Eye (tissue), 1 donor: ENCODE measurements around the gene LGALS12.
"Not testable (repeated sequence)": the region's sequence is repeated elsewhere in the genome, so short reads cannot be mapped to it uniquely, and the experiment has no call there.

Experiments used
- DNase-seq: peaks from one replicate; pipeline ENCODE4 v3.0.0-alpha.2; 2015

The LGALS12 gene

DNA sequence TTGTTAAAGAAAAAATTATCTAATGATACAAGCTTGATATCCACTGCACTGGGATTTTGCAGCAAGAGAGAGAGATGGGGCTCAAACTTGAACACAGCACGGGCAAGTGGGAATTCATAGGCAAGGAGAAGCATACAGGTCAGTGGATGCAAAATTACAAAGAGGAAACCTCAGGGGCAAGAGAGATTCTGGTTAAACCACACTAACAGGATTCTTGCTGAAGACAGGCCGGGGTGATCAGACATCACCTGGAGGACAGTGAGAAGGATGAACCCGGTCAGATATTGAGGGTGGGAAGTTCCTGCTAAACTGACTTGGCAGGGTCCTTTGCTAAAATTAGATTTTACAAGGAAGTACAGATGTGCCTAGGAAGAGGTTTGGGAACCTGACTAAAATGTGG lies 28.2 kb downstream of the LGALS12 start:
- no peak for DNase-seq

DNA sequence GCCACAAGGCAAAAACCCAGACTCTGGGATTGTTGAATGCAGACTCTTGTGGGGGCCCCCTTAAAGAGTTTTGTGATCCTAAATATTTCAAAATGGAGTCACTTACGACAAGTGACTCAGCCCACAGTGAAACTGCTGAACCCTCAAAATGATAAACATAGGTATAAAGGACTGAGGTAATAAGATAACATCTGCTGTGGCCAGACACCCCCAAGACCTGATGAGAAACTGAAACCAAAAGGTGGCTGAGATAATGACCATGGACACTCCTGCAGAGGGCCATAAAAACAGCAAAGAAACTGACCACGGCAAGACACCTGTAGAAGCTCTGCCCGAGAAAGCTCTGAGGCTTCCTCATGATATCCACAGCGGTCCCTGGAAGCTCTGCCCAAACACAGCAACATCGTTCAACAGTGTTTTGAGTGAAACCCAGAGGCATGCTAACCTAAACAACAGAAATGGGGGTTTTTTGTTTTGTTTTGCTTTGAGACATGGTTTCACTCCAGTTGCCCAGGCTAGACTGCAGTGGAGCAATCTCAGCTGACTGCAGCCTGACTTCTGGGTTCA lies 29.1 kb downstream of the LGALS12 start:
- no peak for DNase-seq

DNA sequence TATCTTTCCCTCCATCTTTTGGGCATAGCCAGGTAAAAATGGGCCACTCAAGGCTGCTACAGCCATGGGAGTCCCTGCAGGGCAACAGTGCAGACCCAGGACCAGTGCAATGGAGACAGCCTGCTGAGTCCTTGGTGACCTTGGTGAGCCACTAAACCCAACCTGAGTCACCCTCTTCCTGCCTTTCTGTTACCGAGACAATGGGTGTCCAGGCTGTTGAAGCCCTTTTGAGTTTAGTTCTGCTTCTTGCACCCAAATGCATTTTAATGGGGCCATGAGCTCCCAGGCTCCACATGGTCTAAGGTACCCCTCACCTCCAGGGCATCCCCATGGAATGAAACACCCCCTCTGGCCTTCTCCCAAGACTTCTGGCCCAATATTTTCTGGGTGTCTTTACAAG lies 29.9 kb downstream of the LGALS12 start:
- DNase-seq = no peak

DNA sequence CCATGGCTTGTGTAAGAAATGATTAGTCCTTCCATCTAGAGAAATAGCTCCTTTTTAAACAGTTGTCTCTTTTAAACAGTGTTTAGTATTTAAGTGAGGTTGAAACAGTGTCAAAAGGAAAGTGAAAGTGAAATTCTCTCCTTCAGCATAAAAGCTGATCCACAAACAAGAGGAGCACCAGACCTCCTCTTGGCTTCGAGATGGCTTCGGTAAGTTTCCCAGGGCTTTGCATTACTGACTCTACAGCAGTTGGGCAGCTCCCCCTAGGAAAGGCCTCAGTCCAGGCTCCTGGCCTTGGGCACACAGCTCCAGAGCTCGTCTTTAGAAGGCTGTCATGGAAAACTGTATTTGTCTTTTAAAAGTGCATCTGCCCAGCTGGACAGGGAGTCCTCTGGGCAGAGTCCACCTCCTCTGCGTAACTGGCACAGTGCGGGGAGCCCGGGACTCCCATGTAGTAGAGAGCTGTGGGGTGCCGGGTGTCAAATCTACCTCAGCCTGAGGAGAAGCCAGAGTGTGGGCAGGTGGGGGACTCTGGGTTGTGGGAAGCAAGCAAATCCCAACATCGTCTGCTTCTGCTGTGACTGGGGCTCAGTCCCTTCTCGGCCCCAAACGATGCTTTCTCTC lies 30.9 kb downstream of the LGALS12 start, which contains the start of gene PLAAT4:
Gene PLAAT4 (plus strand): TSS at position 140 of the 624 bp plus-strand sequence. CDS start 61 bp downstream, at position 201.
- DNase-seq = peak; percentile 37

GRCh38 chr11:63537293-63538101 lies 31.6 kb downstream of the LGALS12 start:
- peak; percentile 63 for DNase-seq

DNA sequence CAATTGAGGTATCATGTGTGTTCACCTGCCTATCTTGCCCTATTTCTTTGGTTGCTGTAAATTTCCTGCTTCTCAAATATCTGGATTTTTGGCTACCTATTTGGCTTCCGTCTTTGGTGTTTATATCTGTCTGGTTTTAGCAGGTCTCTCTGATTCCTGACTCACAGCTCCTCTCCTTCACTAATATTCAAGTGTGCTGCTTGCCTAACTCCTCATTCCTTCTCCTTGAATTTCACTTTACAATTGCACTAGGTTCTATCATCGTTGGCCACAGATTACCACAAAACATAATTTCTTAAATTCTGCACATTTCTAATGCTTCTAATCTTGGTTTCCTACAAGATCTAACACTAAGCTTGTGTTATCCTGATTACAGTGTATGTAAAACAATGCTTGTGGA lies 36.6 kb downstream of the LGALS12 start:
- not testable (repeated sequence) for DNase-seq

- DNase-seq = no peak
These were observed 37.8 kb downstream of the LGALS12 start for GRCh38 chr11:63543711-63544110.

- no peak for DNase-seq
These were observed 41.2 kb downstream of the LGALS12 start for GRCh38 chr11:63547061-63547460.

DNA sequence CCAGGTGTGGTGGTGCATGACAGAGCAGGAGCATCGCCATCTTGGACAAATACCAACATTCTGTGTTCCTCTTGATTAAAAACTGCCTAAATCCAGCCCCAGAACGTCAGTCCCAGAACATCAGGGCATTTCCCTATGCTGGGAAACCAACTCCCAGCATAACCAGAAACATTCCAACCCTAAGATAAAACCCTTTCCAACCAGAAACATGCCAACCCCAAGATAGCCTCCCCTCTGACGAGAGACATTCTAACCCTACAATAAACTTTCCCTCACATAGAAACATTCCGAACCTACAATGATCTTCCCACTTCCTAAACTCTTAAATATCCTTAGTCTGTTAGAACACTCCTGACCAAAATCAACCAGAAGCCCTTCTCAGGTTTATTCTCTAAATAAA lies 42.3 kb downstream of the LGALS12 start:
- DNase-seq = no peak

GRCh38 chr11:63549411-63549810 lies 43.5 kb downstream of the LGALS12 start:
- no peak for DNase-seq

DNA sequence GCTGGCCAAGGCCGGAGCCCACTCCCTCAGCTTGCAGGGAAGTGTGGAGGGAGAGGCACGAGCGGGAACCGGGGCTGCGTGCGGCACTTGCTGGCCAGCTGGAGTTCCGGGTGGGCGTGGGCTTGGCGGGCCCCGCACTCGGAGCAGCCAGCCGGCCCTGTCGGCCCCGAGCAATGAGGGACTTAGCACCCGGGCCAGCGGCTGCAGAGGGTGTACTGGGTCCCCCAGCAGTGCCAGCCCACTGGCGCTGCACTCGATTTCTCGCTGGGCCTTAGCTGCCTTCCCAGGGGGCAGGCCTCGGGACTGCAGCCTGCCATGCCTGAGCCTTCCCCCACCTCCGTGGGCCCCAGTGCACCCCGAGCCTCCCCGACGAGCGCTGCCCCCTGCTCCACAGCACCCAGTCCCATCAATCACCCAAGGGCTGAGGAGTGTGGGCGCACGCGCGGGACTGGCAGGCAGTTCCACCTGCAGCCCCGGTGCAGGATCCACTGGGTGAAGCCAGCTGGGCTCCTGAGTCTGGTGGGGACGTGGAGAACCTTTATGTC lies 44.3 kb downstream of the LGALS12 start:
- DNase-seq = not testable (repeated sequence)

GRCh38 chr11:63551091-63551888 lies 45.4 kb downstream of the LGALS12 start:
- no peak for DNase-seq

DNA sequence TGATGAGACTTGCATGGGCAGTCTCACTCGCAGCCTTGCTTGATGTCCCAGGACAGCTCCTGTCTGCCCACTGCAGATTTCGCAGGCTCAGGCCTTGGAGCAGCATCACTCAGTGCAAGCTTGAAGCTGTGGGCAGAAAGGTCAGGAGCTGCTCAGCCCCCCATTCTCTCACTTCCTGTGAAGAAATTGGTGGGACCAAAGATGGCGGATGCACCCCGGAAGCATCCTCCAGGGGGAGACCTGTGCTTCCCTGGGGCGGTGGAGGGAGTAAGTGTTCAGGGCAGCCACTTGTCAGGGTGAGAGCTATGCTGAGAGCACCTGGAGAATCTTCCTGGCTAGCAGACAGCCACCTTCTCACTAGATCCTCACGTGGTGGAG lies 46.0 kb downstream of the LGALS12 start:
- DNase-seq = no peak

DNA sequence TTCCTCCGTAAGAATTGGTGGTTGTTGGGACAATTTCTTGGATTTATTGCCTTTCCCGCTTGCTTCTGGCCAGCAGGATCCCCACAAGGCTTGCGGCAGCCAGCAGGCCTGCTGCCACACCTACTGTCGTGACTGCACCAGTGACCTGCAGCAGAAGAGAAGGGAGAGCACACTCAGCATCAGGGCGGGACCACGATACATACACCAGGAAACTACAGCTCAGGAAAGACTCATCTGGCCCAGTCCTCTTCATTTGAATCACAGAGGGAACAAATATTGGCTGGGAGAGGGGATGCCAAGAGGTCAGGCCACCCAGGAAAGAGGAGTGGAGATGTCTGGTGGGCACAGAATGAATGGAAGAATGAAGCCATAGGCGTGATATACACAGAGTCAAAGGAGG lies 47.0 kb downstream of the LGALS12 start:
- DNase-seq = no peak

- DNase-seq = no peak
These were observed 47.9 kb downstream of the LGALS12 start for GRCh38 chr11:63553759-63554158.

DNA sequence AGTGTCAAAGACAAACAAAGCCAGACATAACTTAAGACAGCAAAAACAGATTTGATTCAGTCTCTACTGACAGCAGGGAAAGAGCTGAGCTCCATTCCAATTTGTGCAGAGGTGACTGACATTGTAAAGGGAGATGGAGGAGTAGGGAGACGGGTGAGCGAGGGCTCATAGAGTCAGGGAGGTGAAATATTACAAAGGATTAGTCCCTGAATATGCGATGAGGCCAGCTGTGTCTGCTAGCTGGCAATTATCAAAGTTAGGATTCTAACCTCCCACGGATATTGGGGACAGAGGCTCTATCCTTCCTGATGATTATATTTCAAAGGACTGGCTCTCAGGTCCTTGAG lies 49.0 kb downstream of the LGALS12 start:
- no peak for DNase-seq

- DNase-seq = no peak
These were observed 50.6 kb downstream of the LGALS12 start for GRCh38 chr11:63556404-63557013.

DNA sequence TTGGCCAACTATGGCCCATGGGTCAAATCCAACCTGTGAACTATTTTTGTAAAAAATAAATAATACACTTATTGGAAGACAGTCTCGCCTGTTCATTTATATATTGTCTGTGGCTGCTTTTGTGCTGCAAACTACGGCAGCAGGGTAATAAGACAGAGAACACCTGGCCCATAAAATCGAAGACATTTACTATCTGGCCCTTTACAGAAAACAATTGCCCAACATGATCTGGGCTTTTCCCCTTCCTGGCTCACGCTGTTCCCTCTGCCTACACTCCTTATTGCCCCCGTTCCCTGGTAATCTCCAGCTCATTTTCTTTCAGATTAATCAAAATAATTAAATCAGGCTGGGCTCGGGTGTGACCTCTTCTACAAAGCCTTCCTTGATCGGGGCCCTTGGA lies 51.7 kb downstream of the LGALS12 start:
- DNase-seq = no peak

DNA sequence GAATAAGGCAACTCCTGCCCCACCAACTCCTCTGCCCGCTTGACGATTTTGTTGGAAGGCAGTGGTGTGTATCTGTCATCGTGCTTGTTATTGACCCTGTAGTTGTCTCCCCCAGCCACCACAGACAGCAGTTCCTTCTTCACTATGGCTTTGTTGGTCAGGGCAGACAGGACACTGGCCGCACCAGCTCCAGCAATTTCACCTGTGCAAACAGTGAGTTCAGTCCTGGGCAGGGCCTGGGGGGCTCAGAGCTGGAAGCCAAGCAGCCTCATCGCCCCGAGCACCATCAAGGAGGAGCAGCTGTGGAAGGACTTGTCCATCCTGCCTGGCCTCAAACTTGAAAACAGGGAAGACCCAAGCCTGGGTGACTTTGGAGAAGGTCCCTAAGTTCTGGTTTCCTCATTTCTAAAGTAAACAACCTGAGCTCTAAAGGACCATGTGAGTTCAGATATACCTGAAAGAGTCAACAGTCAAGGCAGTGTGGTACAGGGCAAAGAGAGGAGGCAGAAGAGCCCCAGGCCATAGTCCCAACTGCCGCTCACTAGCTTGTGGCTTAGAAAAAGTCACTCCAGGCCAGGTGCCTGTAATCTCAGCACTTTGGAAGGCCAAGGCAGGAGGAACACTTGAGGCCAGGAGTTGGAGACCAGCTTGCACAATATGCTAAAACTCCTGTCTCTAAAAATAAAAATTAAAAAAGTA lies 52.7 kb downstream of the LGALS12 start:
- no peak for DNase-seq

DNA sequence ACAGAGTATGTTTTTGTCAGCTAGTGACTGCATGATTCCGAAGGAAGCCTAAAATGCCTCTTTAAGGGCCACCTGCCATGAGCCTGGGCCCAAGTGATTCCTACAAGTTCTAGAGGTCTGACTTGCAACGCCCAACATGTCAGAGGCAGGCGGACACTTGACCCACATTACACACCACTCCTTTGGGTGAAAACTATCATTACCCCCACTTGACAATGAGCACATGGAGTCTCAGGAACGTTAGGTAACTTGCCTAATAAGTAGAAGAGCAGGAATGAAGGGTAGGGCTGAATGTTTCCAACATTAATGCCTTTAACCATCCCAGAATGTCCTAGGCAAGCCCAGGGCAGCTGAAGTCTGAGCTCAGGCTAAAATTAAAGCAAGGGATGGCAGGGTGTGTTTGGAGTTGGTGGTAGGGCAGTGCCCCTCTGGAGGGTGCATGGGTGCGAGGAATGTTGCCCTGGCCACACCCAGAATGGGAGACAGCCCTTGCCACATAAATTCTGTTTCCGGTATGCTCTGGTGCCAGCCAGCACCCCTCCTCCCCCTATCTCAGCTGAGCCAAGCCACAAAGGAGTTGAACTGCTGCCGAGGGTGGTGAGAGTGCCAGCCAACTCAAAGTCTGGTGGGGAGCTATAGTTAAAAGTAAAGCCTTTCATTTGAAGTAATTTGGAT lies 54.8 kb downstream of the LGALS12 start:
- no peak for DNase-seq
